Spleen (tissue), 7 donors: ENCODE measurements around the gene P2RX4.

ENCODE experiments used
- CTCF ChIP-seq, 11 experiments: fragments of 200-600 bp in 7 of 11; fragments of 450-650 bp in 4 of 11; sonication (generic) in 4 of 11; IDR thresholded peaks in 8 of 11; conservative IDR thresholded peaks in 3 of 11; 1 replicate in 7 of 11; 2 replicates in 4 of 11; pipeline versions ENCODE4 v1.4.0 to v1.8.0; 2016 to 2021; ENCODE audit warnings: antibody characterized with exemption in 11 of 11, inconsistent platforms in 4 of 11, mild to moderate bottlenecking in 1 of 11
- POLR2AphosphoS5 ChIP-seq, 3 donors: sonication (generic); formaldehyde crosslinking; IDR thresholded peaks; one replicate each; pipeline ENCODE4 v1.5.1; 2017; ENCODE audit warnings: antibody characterized with exemption in 3 of 3
- donor health status: DM: no; HTN: no; CAD: no; lungs with moderate emphysema.
- donor health status: DM: no; HTN: no; CAD: no.
- donor health status: DM: no; HTN: no; CAD: no.

- no peak for TF ChIP-seq CTCF (IDR thresholded peaks at IDR 0.05 in 8 of 11, conservative IDR thresholded peaks at IDR 0.05 in 3 of 11)
- TF ChIP-seq POLR2AphosphoS5 (IDR thresholded peaks at IDR 0.05) = peak in 1 of 3 donors; percentile 38
Observed at GRCh38 chr12:121238086-121238485, 28.2 kb downstream of the P2RX4 start.
